HepG2 (cell line): Measurements from ENCODE around the gene GNAL. TPM values are rescaled to one million over a fixed set of nuclear protein-coding genes. Genes with fewer than 3 reads are reported as not detected.

Source experiments
- CEBPB ChIP-seq: IDR thresholded peaks from 2 replicates; pipeline ENCODE4 v1.6.1; 2011; ENCODE audit warnings: low read depth, low read length, improper control_type of control experiment, borderline replicate concordance
- GABPA ChIP-seq, 2 experiments: IDR thresholded peaks; 2 replicates each; pipeline ENCODE4 v1.6.1; 2011 to 2016; ENCODE audit warnings: low read depth in 2 of 2, low read length in 1 of 2, missing biosample characterization in 1 of 2, missing genetic modification characterization in 1 of 2
- GATAD1 ChIP-seq: IDR thresholded peaks from 2 replicates; pipeline ENCODE4 v1.6.1; 2016; ENCODE audit warnings: missing genetic modification reagents, missing compliant biosample characterization
- HNRNPLL ChIP-seq: fragments of 200-400 bp; formaldehyde crosslinking; IDR thresholded peaks from 2 replicates; pipeline ENCODE4 v1.6.1; 2017; ENCODE audit warnings: mild to moderate bottlenecking, low read depth, low read length; ENCODE audit not compliant: poor library complexity, severe bottlenecking
- IKZF1 ChIP-seq: fragments of 450-650 bp; IDR thresholded peaks from 2 replicates; pipeline ENCODE4 v1.7.1; 2016
- JARID2 ChIP-seq: sonication (generic); formaldehyde crosslinking; IDR thresholded peaks from 2 replicates; pipeline ENCODE4 v1.8.1; 2023; ENCODE audit warnings: missing genetic modification reagents, inconsistent platforms; ENCODE audit not compliant: insufficient replicate concordance
- KDM1A ChIP-seq: IDR thresholded peaks from 2 replicates; pipeline ENCODE4 v1.6.1; 2016; ENCODE audit warnings: missing compliant biosample characterization
- KLF13 ChIP-seq: sonication (generic); formaldehyde crosslinking; IDR thresholded peaks from 2 replicates; pipeline ENCODE4 v1.4.0; 2020; ENCODE audit warnings: mild to moderate bottlenecking, missing genetic modification reagents
- TCF7 ChIP-seq: sonication (generic); IDR thresholded peaks from 2 replicates; pipeline ENCODE4 v1.6.1; 2016; ENCODE audit warnings: antibody characterized with exemption, low read depth
- ZFP37 ChIP-seq: sonication (generic); formaldehyde crosslinking; IDR thresholded peaks from 2 replicates; pipeline ENCODE4 v1.4.0; 2020; ENCODE audit warnings: missing genetic modification reagents, borderline replicate concordance
- ZNF124 ChIP-seq: sonication (generic); formaldehyde crosslinking; IDR thresholded peaks from 2 replicates; pipeline ENCODE4 v1.4.0; 2020; ENCODE audit warnings: missing genetic modification reagents
- ZNF136 ChIP-seq: sonication (generic); formaldehyde crosslinking; IDR thresholded peaks from 2 replicates; pipeline ENCODE4 v1.8.1; 2022; ENCODE audit warnings: low read depth, mild to moderate bottlenecking, moderate library complexity, missing genetic modification reagents
- ZSCAN30 ChIP-seq: sonication (generic); formaldehyde crosslinking; IDR thresholded peaks from 2 replicates; pipeline ENCODE4 v1.5.0; 2020; ENCODE audit warnings: mild to moderate bottlenecking, missing genetic modification reagents
- polyA plus RNA-seq, 8 experiments: library from polyadenylated mRNA; depleted of rRNA in 3 of 8; stranded (reverse) in 7 of 8; unstranded in 1 of 8; fragments of >200 nt; fragmentation: Illumina TruSeq in 4 of 8; extraction: Trizol in 4 of 8; gene quantifications; 2 replicates each; pipeline versions ENCODE4 v1.2.1 to v1.2.3, GENCODE V29; 2011 to 2016; ENCODE audit warnings: low read depth in 4 of 8, missing spikeins in 1 of 8, mixed read lengths in 1 of 8; ENCODE audit not compliant: insufficient read depth in 1 of 8
- total RNA-seq, 5 experiments: library from RNA; depleted of rRNA; stranded (reverse); fragments of >200 nt; fragmentation: Illumina TruSeq; extraction: Trizol; gene quantifications; 2 replicates each; pipeline ENCODE4 v1.2.3, GENCODE V29; 2016; ENCODE audit warnings: low read depth in 1 of 5
- TF ChIP-seq, protein P1 (sequence below): sonication (generic); formaldehyde crosslinking; IDR thresholded peaks from 2 replicates; pipeline ENCODE4 v1.4.0; 2020; ENCODE audit warnings: missing genetic modification reagents
- TF ChIP-seq, protein P2 (sequence below): sonication (generic); formaldehyde crosslinking; IDR thresholded peaks from 2 replicates; pipeline ENCODE4 v1.4.0; 2020; ENCODE audit warnings: low read depth, missing genetic modification reagents
- TF ChIP-seq, protein P3 (sequence below): sonication (generic); formaldehyde crosslinking; IDR thresholded peaks from 2 replicates; pipeline ENCODE4 v1.5.1; 2020; ENCODE audit warnings: mild to moderate bottlenecking, missing genetic modification reagents, moderate library complexity

Gene GNAL
- total and polyA plus RNA-seq, 2 of the 13 experiments (the other 11 are each of a cell fraction or from before 2014, with no cell fraction given) = 0.87 to 1.4 TPM

DNA sequence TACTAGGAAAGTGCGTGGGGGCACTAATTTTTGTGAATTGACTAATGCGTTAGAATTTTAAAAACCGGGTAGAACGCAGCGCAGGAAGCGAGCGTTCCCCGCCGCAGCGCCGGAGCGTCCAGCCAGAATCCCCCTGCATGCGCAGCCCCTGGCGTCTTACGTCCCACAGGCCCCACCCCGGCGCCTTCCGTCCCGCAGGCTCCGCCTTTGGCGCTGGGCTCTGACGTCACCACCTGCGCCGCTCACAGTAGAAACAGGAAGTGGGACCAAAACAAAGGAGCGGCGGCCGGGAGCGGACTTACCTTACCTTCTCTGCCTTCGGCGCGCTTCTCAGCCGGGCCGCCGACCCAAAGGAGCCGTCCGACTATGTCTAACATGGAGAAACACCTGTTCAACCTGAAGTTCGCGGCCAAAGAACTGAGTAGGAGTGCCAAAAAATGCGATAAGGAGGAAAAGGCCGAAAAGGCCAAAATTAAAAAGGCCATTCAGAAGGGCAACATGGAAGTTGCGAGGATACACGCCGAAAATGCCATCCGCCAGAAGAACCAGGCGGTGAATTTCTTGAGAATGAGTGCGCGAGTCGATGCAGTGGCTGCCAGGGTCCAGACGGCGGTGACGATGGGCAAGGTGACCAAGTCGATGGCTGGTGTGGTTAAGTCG lies 162.2 kb downstream of the GNAL start, which contains the start of gene CHMP1B (continued):
- TF ChIP-seq, protein P1, sequence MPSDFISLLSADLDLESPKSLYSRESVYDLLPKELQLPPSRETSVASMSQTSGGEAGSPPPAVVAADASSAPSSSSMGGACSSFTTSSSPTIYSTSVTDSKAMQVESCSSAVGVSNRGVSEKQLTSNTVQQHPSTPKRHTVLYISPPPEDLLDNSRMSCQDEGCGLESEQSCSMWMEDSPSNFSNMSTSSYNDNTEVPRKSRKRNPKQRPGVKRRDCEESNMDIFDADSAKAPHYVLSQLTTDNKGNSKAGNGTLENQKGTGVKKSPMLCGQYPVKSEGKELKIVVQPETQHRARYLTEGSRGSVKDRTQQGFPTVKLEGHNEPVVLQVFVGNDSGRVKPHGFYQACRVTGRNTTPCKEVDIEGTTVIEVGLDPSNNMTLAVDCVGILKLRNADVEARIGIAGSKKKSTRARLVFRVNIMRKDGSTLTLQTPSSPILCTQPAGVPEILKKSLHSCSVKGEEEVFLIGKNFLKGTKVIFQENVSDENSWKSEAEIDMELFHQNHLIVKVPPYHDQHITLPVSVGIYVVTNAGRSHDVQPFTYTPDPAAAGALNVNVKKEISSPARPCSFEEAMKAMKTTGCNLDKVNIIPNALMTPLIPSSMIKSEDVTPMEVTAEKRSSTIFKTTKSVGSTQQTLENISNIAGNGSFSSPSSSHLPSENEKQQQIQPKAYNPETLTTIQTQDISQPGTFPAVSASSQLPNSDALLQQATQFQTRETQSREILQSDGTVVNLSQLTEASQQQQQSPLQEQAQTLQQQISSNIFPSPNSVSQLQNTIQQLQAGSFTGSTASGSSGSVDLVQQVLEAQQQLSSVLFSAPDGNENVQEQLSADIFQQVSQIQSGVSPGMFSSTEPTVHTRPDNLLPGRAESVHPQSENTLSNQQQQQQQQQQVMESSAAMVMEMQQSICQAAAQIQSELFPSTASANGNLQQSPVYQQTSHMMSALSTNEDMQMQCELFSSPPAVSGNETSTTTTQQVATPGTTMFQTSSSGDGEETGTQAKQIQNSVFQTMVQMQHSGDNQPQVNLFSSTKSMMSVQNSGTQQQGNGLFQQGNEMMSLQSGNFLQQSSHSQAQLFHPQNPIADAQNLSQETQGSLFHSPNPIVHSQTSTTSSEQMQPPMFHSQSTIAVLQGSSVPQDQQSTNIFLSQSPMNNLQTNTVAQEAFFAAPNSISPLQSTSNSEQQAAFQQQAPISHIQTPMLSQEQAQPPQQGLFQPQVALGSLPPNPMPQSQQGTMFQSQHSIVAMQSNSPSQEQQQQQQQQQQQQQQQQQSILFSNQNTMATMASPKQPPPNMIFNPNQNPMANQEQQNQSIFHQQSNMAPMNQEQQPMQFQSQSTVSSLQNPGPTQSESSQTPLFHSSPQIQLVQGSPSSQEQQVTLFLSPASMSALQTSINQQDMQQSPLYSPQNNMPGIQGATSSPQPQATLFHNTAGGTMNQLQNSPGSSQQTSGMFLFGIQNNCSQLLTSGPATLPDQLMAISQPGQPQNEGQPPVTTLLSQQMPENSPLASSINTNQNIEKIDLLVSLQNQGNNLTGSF (CRISPR knock-in tag) = peak; percentile 56; the same call in 1 of the 2 replicates
- TF ChIP-seq GATAD1 (CRISPR knock-in tag) = peak; percentile 99
- TF ChIP-seq, protein P2, sequence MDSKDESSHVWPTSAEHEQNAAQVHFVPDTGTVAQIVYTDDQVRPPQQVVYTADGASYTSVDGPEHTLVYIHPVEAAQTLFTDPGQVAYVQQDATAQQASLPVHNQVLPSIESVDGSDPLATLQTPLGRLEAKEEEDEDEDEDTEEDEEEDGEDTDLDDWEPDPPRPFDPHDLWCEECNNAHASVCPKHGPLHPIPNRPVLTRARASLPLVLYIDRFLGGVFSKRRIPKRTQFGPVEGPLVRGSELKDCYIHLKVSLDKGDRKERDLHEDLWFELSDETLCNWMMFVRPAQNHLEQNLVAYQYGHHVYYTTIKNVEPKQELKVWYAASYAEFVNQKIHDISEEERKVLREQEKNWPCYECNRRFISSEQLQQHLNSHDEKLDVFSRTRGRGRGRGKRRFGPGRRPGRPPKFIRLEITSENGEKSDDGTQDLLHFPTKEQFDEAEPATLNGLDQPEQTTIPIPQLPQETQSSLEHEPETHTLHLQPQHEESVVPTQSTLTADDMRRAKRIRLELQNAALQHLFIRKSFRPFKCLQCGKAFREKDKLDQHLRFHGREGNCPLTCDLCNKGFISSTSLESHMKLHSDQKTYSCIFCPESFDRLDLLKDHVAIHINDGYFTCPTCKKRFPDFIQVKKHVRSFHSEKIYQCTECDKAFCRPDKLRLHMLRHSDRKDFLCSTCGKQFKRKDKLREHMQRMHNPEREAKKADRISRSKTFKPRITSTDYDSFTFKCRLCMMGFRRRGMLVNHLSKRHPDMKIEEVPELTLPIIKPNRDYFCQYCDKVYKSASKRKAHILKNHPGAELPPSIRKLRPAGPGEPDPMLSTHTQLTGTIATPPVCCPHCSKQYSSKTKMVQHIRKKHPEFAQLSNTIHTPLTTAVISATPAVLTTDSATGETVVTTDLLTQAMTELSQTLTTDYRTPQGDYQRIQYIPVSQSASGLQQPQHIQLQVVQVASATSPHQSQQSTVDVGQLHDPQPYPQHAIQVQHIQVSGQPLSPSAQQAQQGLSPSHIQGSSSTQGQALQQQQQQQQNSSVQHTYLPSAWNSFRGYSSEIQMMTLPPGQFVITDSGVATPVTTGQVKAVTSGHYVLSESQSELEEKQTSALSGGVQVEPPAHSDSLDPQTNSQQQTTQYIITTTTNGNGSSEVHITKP (CRISPR knock-in tag) = peak; percentile 82; the same call in 1 of the 2 replicates
- TF ChIP-seq ZSCAN30 (CRISPR knock-in tag) = no peak
- no peak for TF ChIP-seq KDM1A
- TF ChIP-seq ZNF136 = no peak
- TF ChIP-seq CEBPB = no peak
- no peak for TF ChIP-seq ZFP37
- TF ChIP-seq JARID2 (CRISPR knock-in tag) = no peak
- TF ChIP-seq TCF7 = no peak
- peak; percentile 98 for TF ChIP-seq HNRNPLL
- TF ChIP-seq GABPA (IDR thresholded peaks at IDR 0.05; ENCODE audit: low read depth, low read length) = peak; percentile 46; the same call in 1 of the 2 replicates
- TF ChIP-seq GABPA (CRISPR knock-in tag; IDR thresholded peaks at IDR 0.05; ENCODE audit: low read depth) = peak; percentile 87
- TF ChIP-seq IKZF1 = no peak
- TF ChIP-seq KLF13 (CRISPR knock-in tag) = no peak
- TF ChIP-seq, protein P3, sequence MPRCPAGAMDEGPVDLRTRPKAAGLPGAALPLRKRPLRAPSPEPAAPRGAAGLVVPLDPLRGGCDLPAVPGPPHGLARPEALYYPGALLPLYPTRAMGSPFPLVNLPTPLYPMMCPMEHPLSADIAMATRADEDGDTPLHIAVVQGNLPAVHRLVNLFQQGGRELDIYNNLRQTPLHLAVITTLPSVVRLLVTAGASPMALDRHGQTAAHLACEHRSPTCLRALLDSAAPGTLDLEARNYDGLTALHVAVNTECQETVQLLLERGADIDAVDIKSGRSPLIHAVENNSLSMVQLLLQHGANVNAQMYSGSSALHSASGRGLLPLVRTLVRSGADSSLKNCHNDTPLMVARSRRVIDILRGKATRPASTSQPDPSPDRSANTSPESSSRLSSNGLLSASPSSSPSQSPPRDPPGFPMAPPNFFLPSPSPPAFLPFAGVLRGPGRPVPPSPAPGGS = no peak
- peak; percentile 79; the same call in 1 of the 2 replicates for TF ChIP-seq ZNF124
